Memory B cell (primary cell): Measurements from ENCODE around the gene ZCWPW1.

Source experiments
- ATAC-seq: fragments of 150-1000 bp; cut with Tn5 transposase; 2 replicates; pipeline ENCODE4 v1.10.0; 2021; ENCODE audit warnings: low read depth, mild to moderate bottlenecking, moderate library complexity
- DNase-seq, 2 donors: peaks; one replicate each; pipeline ENCODE4 v3.0.0; 2022; ENCODE audit warnings: low spot score in 2 of 2
- H3K27ac Mint-ChIP-seq: one replicate; pipeline ENCODE4 v1.8.0; 2022; ENCODE audit warnings: mild to moderate bottlenecking, moderate library complexity, mixed read lengths
- H3K27me3 Mint-ChIP-seq: one replicate; pipeline ENCODE4 v1.8.0; 2022; ENCODE audit warnings: mixed read lengths
- H3K36me3 Mint-ChIP-seq: one replicate; pipeline ENCODE4 v1.8.0; 2022; ENCODE audit warnings: mild to moderate bottlenecking, mixed read lengths
- H3K4me1 Mint-ChIP-seq: one replicate; pipeline ENCODE4 v1.8.0; 2022; ENCODE audit warnings: mixed read lengths
- H3K4me3 Mint-ChIP-seq: one replicate; pipeline ENCODE4 v1.8.0; 2022; ENCODE audit warnings: mild to moderate bottlenecking, moderate library complexity, mixed read lengths
- H3K9me3 Mint-ChIP-seq: one replicate; pipeline ENCODE4 v1.8.0; 2022; ENCODE audit warnings: mixed read lengths

ZCWPW1 gene, protein sequence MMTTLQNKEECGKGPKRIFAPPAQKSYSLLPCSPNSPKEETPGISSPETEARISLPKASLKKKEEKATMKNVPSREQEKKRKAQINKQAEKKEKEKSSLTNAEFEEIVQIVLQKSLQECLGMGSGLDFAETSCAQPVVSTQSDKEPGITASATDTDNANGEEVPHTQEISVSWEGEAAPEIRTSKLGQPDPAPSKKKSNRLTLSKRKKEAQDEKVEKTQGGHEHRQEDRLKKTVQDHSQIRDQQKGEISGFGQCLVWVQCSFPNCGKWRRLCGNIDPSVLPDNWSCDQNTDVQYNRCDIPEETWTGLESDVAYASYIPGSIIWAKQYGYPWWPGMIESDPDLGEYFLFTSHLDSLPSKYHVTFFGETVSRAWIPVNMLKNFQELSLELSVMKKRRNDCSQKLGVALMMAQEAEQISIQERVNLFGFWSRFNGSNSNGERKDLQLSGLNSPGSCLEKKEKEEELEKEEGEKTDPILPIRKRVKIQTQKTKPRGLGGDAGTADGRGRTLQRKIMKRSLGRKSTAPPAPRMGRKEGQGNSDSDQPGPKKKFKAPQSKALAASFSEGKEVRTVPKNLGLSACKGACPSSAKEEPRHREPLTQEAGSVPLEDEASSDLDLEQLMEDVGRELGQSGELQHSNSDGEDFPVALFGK

DNA sequence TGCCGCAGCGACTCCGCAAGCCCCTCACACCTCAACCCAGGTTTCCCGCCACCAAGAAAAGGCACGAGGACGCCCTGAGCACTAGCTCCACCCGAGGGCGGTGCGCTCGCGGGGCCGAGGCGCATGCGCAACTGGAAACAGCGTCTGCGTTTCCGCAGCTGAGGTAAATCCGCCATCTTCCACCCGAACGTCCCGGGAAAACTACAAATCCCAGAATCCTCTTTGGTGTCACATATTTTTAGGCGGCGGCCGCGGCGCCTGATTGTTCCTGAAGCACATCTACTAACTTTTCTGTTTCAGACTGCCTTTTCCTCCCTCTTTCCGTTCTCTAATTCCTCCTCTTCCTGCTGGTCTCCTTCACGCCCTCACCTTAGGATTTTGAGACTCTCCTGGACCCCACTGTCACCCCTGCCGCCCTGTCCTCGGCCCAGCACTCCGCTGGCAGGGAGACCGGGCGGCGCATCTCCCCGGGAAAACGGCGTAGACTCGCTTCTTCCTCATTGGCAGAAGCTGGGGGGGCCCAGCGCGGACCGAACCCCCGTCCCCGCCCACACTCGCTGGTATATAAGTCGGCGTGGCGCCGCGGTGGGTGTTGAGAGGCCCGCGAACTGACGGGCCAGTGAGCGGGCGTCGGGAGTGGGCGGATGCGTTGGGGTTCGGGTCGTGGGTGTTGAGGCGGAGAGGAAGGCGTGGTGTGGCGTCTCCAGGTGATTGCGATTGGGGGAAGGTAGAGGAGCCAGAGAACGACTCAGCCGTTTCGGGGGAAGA, at the start of gene ZCWPW1:
Gene ZCWPW1, minus strand, starts transcription at position 505 of the 768 bp plus-strand sequence. CDS start 8,054 bp downstream, outside the sequence.
- ATAC-seq (peak; percentile 56), DNase-seq (peak; percentile 95 to 99)
- H3K27ac Mint-ChIP-seq, result peak within 1 kb of the TSS; percentile 100
- peak within 1 kb of the TSS; percentile 97 for H3K4me3 Mint-ChIP-seq
- H3K9me3 Mint-ChIP-seq, result no peaks in the 10 kb centered on the region
- peaks cover 19% of the 10 kb centered on the region for H3K4me1 Mint-ChIP-seq
- H3K36me3 Mint-ChIP-seq, result peaks cover 1% of the 10 kb centered on the region
- no peaks in the 10 kb centered on the region for H3K27me3 Mint-ChIP-seq

DNA sequence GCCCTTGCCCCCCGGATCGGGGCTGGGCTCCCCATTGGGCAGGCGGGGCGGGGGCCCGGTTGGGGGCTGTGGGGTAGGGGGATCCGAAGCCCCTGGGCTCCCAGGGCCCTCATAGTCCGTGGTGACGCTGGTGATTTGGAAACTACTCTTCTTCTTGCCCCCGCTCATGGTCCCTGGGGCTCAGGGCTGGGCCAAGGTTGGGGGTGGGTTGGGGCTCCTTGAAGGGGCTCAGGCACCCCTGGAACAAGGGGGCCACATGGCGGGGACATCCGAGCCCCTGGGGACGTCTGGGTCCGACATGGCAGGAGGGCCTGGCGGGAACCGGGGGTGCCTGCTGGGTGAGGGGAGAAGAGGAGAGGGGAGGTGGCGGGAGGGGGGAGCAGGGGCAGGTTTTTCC, 49.4 kb upstream of the ZCWPW1 start:
- Mint-ChIP-seq H3K9me3 (no peaks in the 10 kb centered on the region), H3K4me1 (peaks cover 34% of the 10 kb centered on the region), H3K36me3 (peaks cover 10% of the 10 kb centered on the region), H3K4me3 (peak overlapping the region; percentile 92), H3K27ac (peak overlapping the region; percentile 88), H3K27me3 (no peaks in the 10 kb centered on the region)
- DNase-seq, result no peak
- no peak for ATAC-seq

DNA sequence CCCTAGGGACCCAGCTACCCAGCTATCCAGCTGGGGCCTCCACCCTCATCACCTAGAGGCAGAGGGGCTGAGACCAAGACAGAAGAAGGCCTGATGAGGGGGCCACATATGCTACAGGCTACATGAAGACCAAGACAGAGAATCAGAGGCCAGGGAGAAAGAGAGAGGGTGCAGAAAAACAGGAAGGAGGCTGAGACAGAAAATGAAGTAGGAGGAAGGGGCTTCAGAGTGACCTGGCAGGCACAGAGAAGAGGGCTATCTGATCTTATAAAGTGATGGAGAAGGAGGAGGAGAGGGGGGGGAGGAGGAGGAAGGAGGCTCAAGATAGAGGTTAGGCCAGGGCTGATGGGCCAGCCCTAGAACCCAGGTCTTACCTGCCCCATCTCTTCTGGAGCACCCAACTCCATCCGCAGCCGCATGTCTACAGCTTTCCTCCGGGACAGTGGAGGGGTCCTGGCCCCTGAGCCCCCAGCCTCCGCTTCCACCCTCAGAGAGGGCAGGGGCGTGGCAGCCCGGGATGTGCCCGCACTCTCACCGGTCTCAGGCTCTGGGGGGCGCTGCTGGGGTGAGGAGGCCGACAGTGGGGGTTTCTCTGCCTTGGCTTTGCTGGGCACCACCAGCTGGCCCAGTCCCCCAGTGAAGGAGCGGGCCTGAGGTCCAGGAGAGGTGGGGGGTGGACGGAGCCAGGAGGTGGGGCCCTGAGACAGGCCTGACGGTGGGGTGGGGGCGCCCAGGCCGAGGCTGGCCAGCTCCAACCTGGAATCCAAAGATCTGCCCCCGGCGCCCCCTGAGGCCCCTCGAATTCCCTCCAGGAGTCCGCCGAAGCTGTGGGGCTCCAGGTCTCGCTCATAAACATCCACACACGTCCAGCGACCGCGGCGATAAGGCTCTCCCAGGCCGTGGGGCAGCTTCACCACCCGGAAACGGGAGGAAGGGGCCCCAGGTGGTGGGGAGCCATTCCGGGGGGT, 48.7 kb upstream of the ZCWPW1 start:
- no peaks in the 10 kb centered on the region for H3K9me3 Mint-ChIP-seq
- ATAC-seq (no peak), DNase-seq (no peak)
- no peaks in the 10 kb centered on the region for H3K27me3 Mint-ChIP-seq
- peaks cover 10% of the 10 kb centered on the region for H3K36me3 Mint-ChIP-seq
- peak overlapping the region; percentile 92 for H3K4me3 Mint-ChIP-seq
- H3K27ac Mint-ChIP-seq, result peak overlapping the region; percentile 88
- peaks cover 33% of the 10 kb centered on the region for H3K4me1 Mint-ChIP-seq

DNA sequence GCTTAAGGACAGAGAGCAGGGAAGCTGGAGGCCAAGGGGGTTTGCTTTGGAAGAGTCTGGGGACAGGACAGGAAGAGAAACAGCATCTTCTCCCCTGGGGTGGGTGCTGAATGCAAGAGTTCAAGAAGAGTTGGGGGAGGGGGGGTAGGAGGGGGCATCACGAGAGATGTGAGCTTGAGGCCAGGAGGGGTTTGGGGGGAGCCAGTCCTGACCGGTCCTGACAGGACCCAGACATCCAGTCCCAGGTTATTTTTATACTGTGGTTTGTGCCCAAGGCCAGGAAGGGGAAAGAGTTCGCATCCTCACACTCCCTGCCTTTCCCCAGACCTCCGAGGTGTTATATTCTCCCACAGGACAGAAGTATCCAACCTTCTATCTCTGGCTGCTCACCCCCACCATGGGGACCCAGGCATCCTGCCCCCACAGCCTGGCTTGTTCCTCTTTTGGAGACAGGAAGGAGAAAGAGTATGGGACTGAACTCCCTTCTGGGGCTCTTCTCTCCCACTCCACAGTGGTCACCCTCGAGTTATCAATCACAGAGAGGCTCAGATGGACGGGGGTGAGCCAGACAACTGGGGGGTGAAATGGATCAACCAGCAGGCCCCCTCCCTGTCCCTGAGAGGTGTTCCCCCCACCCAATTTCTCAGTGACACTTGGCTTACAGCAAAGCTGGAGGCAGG, 47.7 kb upstream of the ZCWPW1 start:
- H3K4me3 Mint-ChIP-seq, result peak overlapping the region; percentile 92
- no peak for ATAC-seq
- H3K9me3 Mint-ChIP-seq, result no peaks in the 10 kb centered on the region
- no peaks in the 10 kb centered on the region for H3K27me3 Mint-ChIP-seq
- H3K4me1 Mint-ChIP-seq, result peaks cover 36% of the 10 kb centered on the region
- peak overlapping the region; percentile 88 for H3K27ac Mint-ChIP-seq
- no peak for DNase-seq
- H3K36me3 Mint-ChIP-seq, result peaks cover 12% of the 10 kb centered on the region

DNA sequence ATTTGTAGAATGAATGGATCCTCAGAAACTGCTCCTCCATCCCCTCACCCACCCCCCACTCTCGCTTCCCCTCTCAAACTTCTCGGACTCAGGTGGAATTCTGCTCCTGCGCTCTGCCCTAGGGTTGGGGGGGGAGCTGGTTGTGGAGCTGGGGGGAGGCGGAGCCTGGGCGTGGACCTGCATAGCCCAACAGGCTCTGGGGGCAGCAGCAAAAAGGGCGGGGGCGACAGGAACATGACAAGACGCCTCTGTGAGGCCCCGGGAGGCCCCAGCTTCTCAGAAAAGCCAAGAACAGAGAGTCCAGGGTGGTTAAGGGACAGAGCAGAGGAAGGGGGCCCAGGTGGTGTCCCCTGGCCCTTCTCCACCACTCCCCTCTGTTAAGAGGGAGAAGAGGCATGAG, 47.0 kb upstream of the ZCWPW1 start:
- peaks cover 36% of the 10 kb centered on the region for H3K4me1 Mint-ChIP-seq

DNA sequence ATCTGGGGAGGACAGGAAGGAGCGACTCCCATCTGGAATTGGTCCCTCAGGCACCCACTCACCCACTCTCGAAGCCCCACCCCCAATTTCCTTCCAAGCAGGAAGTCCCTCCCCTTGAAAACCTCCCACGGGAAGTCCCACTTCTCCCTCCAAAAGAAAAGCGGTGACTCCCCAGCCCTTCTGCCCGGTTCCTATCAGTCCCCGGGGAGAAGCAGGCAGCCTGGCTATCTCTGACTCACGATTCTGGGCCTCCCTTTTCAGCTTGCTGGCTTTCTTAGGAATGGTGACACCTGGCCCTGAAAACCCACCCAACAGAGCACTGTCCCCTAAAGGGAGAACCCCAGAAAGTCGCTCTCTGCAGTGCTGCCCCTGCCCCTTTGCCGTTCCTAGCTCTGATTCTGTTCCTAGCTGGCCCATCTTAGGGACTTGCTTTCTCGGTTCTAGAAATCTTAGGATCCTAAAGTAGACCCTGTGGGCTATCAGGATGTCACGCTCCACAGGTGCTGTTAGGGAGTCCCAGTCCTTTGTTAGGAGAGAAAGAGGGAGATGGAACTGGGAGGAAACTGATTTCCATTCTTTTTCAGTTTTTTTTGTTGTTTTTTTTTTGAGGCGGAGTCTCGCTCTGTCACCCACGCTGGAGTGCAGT, 44.5 kb upstream of the ZCWPW1 start:
- Mint-ChIP-seq H3K9me3 (no peaks in the 10 kb centered on the region), H3K27ac (peak overlapping the region; percentile 40), H3K36me3 (peaks cover 13% of the 10 kb centered on the region), H3K4me3 (no peak overlapping the region), H3K4me1 (peaks cover 33% of the 10 kb centered on the region), H3K27me3 (no peaks in the 10 kb centered on the region)
- ATAC-seq, result no peak
- DNase-seq, result no peak

More for the DNA sequence above, 47.0 kb upstream of the ZCWPW1 start:
- ATAC-seq (no peak), DNase-seq (no peak)
- Mint-ChIP-seq H3K27ac (peak overlapping the region; percentile 60), H3K9me3 (no peaks in the 10 kb centered on the region), H3K36me3 (peaks cover 12% of the 10 kb centered on the region), H3K4me3 (peak overlapping the region; percentile 92), H3K27me3 (no peaks in the 10 kb centered on the region)

DNA sequence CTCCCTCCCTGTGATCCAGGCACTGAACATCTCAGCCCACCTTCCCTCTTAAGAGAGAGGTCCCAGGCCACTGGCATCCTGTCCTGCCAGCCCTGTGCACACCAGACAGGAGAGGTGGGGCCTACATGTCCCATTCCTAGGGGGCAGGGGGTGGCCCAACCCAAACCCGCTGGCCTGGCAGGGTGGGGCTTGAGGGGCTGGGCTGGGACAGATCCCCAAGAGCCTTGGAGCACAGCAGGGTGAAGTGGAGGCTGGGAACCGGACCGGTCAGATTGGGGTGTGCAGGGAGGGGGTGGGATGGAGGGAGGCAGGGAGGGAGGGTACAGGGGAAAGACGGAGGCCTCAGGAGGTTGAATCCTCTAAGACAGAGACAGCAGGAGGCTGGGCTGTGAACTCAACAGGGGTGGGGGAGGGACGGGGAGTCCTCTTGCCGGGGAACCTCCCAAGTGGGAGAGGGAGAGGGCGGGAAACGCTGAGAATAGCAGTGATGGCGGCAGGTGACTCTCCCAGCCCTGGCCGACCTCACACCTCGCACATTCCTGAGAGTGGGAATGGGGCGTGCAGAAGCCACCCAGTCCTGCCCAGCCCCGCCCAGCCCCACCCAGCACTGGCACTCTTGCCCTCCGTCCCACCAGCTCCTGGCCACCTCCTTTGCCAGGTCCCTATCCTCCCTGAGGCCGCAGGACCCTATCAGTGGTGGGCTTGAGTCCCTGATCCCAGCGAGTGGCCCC, 43.8 kb upstream of the ZCWPW1 start:
- H3K9me3 Mint-ChIP-seq, result no peaks in the 10 kb centered on the region
- H3K36me3 Mint-ChIP-seq, result peaks cover 14% of the 10 kb centered on the region
- H3K4me1 Mint-ChIP-seq, result peaks cover 32% of the 10 kb centered on the region
- H3K27ac Mint-ChIP-seq, result peak overlapping the region; percentile 40
- ATAC-seq (no peak), DNase-seq (no peak)
- no peaks in the 10 kb centered on the region for H3K27me3 Mint-ChIP-seq
- no peak overlapping the region for H3K4me3 Mint-ChIP-seq

DNA sequence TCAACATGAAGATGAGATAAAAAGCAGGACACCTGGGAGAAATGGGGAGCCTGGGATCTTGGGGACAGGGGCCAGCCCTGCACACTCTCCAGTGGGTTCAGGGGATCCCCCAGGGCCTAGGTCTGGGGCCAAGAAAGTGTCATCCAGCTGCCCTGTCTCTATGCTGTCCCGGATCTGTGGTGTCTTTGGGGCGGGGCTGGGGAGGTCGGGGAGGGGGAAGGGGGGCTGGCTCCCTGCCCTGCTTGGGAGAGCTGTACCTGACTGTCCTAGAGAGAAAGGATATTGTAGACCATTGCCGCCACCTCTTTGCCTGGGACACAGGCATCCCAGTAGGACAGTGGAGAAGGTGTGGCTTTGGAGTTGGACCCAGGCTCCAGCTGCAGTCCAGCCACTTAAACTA, 42.5 kb upstream of the ZCWPW1 start:
- no peaks in the 10 kb centered on the region for H3K9me3 Mint-ChIP-seq
- DNase-seq (no peak), ATAC-seq (no peak)
- H3K27ac Mint-ChIP-seq, result no peak overlapping the region
- H3K4me1 Mint-ChIP-seq, result peaks cover 25% of the 10 kb centered on the region
- peaks cover 17% of the 10 kb centered on the region for H3K36me3 Mint-ChIP-seq
- H3K27me3 Mint-ChIP-seq, result no peaks in the 10 kb centered on the region
- no peak overlapping the region for H3K4me3 Mint-ChIP-seq

DNA sequence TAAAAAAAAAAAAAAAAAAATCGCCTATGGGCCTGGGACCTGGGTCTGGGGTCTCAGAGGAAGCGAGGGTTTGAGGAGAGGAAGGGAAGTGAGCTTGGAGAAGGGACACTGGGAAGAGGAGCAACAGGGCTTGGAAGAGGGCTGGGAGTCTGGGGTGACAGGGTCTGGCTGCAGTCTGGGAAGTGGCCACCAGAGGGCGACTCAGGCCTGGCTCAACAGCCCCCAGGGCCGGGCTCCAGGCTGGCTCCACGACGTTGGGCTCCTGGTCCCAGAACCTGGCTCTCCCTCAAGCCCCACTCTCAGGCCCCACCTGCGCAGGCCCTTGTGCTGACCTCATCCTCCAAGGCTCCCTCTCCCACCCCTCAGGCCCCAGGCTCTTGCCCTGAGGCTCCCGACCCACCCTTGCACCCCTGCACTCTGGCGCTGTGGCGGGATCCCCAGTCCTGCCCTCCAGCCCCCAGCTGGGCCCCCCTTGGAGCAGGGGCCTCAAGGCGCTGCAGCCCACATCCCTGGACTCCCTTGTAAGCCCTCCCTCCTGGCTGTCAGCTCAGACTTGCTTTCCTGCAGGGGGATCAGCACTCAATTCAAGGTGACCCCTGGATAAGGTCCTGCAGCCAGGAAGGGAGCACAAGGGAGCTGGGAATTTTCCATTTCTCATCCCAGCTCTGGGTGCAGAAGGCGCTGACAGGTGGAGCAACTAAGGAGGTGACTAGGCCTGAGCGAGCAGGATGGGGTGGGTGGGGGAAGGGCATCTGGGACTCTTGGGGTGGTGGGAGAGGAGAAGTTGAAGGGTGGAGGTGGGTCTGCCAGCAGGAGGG, 40.9 kb upstream of the ZCWPW1 start:
- H3K27ac Mint-ChIP-seq, result no peak overlapping the region
- ATAC-seq, result peak; percentile 94
- H3K4me3 Mint-ChIP-seq, result no peak overlapping the region
- peaks cover 21% of the 10 kb centered on the region for H3K4me1 Mint-ChIP-seq
- no peaks in the 10 kb centered on the region for H3K27me3 Mint-ChIP-seq
- H3K9me3 Mint-ChIP-seq, result no peaks in the 10 kb centered on the region
- peaks cover 16% of the 10 kb centered on the region for H3K36me3 Mint-ChIP-seq
- peak; percentile 82 to 94 for DNase-seq

DNA sequence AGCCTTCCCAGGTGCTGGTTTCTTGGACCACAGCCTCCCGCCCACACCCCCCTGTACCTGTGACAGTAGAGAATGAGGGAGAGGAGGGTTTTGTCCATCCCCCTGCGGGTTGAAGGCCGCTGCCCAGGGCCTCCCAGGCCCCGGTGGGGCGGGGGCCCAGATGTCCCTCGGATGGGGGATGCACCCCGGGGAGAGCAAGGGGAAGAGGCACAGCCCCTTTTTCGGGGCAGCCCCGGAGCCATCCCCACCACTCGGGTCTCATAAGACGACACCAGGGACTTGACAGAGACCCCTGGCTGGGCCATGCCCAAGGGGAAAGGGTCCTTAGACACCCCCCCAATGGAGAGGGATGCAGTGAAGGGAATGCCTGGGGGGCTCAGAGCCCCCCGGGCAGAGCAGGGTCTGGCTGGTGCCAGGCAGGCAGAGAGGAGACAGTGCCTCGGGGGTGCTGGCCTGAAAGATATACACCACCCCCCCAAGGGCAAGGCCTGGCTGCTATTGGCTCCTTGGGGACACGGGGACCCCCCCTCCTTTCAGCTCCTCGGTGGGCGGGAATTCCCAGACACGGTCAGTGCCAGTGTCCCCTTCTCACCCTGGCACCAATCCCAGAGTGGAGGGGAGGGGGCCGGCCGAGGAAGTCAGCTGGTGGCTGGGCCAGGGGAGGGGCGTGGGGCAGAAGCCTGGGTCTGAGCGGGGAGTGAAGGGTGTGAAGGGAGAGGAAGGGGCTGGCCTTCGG, 39.3 kb upstream of the ZCWPW1 start:
- Mint-ChIP-seq H3K27me3 (no peaks in the 10 kb centered on the region), H3K27ac (no peak overlapping the region), H3K9me3 (no peaks in the 10 kb centered on the region), H3K4me1 (peaks cover 9% of the 10 kb centered on the region), H3K4me3 (no peak overlapping the region), H3K36me3 (peaks cover 14% of the 10 kb centered on the region)
- DNase-seq (no peak), ATAC-seq (no peak)
